CD4-positive, alpha-beta T cell treated with Interleukin-15 for 1 hour (primary cell): ENCODE data around the gene CTXND1.

ENCODE experiments used
- DNase-seq: peaks from one replicate; pipeline ENCODE4 v3.0.0-alpha.2; 2020

The CTXND1 gene

GRCh38 chr15:80251428-80252120 lies 439 bp downstream of the CTXND1 start:
- no peak for DNase-seq

GRCh38 chr15:80250614-80251427 lies 1.2 kb downstream of the CTXND1 start:
- DNase-seq, result no peak

DNA sequence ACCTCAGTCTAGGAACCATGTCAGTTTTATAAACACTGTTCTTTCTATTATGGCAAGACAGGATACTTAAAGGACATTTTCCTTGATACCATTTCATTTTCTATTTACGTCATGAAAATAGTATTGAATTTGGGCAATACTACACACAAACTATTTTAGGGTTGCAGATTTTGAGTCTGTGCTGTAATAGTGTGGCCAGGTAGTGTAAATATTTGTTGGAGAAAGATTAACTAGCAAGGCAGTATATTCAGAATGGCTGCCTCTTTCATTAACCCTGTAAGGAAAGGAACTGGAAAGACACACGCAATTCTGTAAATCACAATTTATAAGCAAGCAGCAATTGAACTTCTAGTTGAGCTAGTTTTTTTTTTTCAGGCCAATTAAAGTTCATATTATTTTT lies 2.0 kb downstream of the CTXND1 start:
- DNase-seq, result no peak

DNA sequence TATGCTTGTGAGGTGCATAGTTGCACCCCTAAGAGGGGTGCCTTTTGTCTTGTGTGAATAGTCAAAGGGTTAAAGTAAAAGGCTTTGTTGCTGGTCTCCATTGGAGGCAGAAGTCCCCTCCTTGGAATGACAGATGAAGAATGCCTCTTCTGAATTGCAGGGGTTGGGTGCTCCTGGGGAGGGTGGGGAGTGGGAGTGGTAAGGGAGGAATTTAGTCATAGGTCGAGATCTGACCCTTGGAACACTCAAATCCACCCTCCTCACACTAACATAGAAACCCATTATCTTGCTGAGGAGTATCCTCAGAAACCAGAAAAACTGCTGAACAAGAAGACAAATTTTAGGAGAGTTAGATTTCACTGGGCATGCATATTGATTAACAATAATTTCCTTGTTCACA lies 4.7 kb downstream of the CTXND1 start:
- no peak for DNase-seq

DNA sequence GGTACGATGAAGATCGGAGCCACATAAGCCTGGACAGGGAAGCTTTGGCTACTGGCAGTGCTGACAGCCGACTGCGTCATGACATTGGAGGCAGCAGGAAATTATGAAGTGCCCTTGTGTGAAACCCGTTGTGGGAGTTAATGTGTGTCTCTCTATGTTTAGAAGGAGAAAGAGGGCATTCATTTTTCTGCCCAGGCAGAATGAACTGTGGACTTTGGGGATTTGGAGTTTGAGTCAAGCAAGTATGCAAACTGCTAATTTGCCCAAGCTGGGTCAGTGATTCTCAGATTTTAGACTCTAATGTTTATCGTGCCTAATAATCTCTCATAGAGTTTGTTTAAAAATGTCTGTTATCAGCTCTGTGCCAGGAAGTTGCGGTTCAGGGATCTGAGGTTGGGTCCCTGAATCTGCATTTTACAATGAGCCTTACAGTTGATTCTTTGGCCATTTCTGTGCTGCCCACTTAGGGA lies 5.6 kb downstream of the CTXND1 start:
- DNase-seq, result no peak

GRCh38 chr15:80242802-80243201 lies 9.2 kb downstream of the CTXND1 start:
- DNase-seq, result no peak

- DNase-seq, result no peak
These were observed 9.8 kb downstream of the CTXND1 start for GRCh38 chr15:80242132-80242769.

GRCh38 chr15:80241508-80241907 lies 10.5 kb downstream of the CTXND1 start:
- no peak for DNase-seq

DNA sequence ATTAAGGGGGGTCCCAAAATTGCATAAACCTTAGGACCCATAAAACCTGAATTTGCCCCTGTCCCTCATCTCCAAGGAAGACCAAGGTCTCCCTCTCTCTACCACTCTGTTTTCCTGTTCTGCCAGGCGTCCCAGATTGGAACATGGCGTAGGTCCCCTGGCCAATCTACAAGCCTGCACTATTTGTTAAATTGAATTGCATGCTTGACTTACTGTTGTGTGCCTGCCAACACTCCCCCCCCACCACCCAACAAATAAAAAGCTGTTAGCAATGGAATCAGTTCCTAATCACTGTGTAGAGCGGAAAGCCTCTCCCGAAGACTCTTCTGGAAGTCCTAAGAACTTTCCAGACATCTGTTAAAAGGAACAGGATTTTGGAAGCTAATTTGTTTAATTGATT lies 11.7 kb downstream of the CTXND1 start:
- DNase-seq, result no peak

DNA sequence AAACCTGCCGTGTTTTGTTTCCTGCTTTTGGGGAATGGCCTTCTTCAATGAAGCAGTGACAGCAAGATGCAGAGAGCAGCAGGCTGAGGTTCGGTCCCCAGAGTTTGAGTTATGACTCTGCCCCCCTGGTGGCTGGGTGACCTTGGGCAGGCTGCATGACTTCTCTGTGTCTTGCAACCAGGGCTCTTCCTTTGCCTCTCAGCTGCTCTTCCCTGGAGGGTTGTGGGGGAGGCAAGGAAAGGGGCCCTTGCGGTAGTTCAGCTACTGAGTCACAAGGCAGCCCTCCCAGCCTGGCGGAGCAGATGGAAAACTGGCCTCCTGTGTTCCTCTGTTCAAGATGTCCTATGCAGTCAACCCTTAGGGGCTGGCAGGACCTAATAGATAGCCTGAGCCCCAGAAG lies 17.1 kb downstream of the CTXND1 start:
- no peak for DNase-seq

GRCh38 chr15:80233581-80233980 lies 18.4 kb downstream of the CTXND1 start:
- no peak for DNase-seq

GRCh38 chr15:80231371-80231770 lies 20.6 kb downstream of the CTXND1 start:
- DNase-seq, result no peak

- no peak for DNase-seq
These were observed 22.9 kb downstream of the CTXND1 start for GRCh38 chr15:80228959-80229610.

DNA sequence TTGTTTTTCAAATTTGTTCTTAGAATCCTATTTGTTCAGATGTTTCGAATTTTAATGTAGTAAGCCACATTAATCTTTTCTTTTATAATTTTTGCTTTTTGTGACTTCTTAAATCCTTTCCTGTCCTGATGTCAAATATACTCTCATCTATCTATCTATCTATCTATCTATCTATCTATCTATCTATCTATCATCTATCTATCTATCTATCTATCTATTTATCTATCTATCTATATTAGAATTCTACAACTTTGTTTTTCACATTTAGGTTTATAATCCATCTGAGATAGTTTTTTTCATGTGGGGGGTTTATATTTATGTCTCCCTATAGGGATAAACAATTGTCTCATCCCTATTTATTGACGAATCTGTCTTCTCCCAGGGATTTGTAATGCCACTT lies 32.1 kb downstream of the CTXND1 start:
- DNase-seq, result no peak

GRCh38 chr15:80217327-80217900 lies 34.6 kb downstream of the CTXND1 start:
- no peak for DNase-seq

DNA sequence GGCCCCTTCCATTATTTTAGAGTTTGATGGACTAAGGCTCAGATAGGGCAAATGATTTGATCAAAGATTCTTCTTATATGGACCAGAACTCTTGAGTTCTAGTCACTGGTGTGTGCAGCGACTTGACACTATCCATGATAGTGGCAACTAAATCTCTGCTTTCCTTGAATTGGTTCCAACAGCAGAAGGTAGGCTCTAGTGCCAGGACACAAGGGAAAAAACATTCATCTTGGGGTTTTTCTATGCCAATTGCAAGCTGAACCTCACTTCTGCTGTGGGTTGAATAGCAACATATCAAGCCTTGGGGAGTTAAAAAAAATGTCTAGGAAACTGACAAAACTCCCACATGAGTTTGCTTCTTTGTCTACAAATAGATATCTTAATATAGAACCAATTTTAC lies 35.1 kb downstream of the CTXND1 start:
- no peak for DNase-seq

DNA sequence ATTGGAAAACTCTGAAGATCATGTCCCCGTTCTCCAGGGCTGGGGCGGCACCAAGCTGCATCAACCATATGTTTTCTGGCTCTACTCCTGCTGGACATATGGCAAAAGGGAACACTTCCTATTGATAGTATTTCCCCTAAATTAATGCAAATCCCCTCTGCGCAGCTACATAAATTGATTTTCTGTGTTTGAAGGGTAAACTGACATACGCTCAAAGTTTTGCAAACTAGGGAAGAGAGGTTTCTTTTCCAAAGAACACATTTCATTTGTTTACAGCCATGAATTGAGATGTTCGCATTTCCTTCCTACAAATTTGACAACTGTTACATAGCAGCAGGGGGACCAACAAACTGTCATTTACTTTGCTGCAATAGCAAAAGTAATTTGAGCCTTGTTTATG lies 35.9 kb downstream of the CTXND1 start:
- no peak for DNase-seq

DNA sequence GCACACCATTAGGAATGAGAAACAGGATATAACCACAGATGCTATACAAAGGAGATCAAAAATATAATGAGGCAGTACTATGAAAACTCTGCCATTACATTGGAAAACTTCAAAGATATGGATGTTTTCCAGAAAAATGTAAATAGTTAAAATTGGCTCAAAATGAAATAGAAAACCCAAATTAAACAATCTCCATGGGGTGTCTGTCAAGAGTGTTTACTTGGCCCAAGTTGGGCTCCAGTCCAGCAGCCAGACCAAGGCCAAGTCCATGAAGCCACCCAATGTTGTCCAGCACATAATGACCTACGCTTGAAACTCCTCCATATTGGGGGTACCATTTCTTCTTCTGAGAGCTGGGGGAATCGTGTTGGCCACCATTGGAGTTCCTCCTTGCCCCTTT lies 37.1 kb downstream of the CTXND1 start:
- DNase-seq, result no peak

- DNase-seq, result no peak
These were observed 40.0 kb downstream of the CTXND1 start for GRCh38 chr15:80211976-80212375.

- DNase-seq, result no peak
These were observed 41.1 kb downstream of the CTXND1 start for GRCh38 chr15:80210611-80211573.
